Activated T-cell treated with anti-CD3 and anti-CD28 coated beads, Interleukin-2, amount 50 U/mL, for 48 hours (primary cell): Measurements from ENCODE around the gene WHAMM.
A peak's percentile ranks its signal among the peaks of the same experiment; 100 is the strongest.
"Not testable (repeated sequence)": the region's sequence is repeated elsewhere in the genome, so short reads cannot be mapped to it uniquely, and the experiment has no call there.

Experiments used
- DNase-seq, 2 experiments: peaks; one replicate each; pipeline ENCODE4 v3.0.0-alpha.2; 2020

The WHAMM gene

DNA sequence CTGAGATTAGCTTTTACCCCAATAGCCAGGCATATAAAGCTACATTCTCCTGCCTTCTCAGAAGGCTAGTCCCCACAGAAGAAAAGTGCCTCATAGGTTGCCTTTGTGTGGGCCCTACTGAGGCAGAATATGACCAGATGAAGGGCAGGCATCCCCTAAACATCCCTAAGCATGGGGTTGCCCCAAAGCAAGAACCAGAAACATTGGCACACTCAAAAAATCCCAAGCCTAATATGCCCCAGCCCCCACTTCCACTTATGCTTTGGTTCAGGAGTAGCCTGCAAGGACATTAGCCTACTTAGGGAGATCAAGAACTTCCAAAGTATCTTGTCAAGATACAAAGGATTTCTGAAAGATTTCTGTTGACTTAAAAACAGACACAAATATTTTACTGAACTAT is 29.7 kb downstream of the WHAMM start:
- no peak for DNase-seq

DNA sequence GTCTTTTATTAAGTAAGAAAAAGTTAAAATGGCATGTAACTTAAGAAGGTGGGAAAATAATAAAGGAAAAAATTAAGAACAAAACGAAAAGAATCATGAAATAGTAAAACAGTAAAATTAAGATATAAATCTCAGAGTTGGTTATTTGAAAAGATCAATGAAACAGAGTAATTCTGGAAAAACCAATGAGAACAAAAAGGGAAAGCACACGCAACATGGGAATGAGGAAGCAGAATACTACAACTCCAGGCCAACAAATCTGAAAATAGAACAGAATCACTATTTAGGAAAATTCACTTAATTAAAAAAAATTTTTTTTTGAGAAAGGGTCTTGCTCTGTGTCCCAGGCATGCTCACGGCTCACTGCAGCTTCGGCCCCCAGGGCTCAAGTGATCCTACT is 30.7 kb downstream of the WHAMM start:
- no peak for DNase-seq

DNA sequence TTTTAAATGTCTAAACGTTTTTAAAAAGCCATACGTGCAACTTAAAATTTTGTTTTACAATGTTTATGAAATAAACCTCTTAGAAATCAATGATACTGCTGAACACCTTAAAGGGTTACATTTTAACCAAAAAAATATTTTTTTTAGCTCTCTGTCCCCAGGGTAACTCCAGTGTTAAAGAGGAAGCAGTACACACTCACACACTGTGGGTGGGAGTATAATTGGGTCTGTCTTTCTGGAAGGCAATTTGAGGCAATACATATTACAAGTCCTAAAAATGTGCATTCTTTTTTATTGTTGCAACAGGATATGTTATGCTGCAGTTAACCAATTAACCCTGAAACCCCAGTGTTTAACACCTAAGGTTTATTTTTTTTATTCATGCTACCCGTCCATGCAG is 34.1 kb downstream of the WHAMM start:
- no peak for DNase-seq

DNA sequence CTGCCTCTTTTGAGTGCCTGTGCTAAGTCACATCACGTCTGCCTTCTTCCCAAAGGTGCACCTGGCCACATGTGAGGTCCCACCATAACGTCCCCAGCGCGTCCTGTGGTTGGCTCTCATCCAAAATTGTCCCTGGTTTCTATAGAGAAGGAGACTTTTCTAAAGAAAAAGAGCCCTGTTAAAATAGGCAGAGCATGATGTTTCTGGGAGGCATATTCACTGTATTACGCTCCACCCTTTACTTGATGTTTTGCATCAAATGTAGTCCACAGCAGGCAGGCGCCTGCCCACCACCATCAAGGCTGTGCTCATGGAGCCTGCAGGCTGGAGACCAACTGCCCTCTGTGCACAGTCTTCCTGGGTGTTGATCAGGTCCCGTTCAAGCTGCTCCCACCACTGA is 36.3 kb downstream of the WHAMM start:
- DNase-seq: no peak

DNA sequence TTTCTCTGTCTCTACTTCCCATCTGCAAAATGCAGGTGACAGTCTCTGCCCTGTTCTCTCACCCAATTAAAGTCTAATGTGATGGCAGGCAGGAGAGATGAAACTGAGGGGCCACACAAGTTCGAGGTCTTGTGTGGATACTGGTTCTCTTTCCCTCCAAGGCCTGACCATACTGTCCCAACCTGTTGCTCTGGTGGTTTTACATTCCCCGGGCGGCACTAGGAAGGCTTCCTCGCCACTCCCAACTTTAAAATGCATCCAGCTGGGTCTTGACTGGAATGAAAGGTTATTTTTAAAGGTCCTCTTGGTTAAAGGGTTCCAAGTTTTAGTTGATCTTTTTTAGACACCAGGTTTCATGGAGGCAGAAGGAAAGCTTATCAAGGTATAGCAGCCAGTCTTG is 37.2 kb downstream of the WHAMM start:
- DNase-seq: no peak

DNA sequence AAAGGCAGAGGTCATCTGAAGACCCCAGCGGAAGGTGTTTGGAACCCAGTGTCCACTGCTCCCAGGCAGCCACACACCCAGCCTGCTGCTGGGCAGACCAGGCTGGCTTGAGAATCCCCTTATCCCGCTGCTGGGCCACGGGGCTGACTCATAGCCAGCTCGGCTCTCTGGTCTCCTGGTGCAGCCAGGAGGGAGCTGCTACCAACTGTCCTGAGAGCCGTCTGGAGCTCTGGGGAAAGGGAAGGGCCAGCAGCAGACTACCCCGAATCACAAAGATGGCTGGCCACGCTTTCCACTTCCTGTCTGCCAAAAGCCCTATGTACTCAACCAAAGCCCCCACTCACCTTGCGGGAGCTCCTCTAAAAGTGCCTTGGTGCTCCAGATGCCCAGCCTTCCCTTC is 38.3 kb downstream of the WHAMM start:
- no peak for DNase-seq

DNA sequence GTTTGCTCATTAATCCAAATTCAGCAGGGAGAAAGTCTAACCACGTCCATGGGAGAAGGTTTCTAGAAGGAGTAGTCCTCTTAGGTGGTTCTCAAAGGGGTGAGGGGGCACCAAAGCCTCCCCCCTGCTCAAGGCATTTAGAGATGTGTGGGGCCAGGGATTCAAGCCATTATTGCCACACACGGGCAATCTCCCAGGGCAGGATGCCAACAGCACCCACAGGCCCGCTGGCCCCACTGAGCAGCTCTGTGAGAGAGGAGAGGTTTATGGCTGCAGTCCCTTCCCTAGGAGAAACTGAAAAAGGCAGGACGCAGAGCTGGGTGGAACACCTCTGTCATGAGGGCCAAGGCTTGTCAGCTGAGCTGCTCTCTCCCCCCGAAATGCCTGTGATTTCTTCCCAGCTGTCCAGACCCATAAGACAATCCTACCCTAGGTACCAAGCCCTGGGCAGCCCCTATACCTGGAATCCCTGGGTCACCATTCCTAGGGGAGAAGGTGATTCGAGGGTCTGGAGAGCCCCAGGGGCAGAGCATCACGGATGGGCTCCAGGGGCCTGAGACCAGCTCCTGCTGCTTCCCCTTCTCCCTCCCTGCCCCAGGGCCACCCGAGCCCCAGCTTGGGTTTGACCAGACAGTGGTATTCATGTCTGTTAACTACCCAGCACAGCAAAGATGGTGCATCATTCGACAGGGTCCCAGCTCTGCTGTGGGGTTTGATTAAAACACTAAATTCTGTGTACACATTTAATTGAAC is 39.0 kb downstream of the WHAMM start:
- no peak for DNase-seq

DNA sequence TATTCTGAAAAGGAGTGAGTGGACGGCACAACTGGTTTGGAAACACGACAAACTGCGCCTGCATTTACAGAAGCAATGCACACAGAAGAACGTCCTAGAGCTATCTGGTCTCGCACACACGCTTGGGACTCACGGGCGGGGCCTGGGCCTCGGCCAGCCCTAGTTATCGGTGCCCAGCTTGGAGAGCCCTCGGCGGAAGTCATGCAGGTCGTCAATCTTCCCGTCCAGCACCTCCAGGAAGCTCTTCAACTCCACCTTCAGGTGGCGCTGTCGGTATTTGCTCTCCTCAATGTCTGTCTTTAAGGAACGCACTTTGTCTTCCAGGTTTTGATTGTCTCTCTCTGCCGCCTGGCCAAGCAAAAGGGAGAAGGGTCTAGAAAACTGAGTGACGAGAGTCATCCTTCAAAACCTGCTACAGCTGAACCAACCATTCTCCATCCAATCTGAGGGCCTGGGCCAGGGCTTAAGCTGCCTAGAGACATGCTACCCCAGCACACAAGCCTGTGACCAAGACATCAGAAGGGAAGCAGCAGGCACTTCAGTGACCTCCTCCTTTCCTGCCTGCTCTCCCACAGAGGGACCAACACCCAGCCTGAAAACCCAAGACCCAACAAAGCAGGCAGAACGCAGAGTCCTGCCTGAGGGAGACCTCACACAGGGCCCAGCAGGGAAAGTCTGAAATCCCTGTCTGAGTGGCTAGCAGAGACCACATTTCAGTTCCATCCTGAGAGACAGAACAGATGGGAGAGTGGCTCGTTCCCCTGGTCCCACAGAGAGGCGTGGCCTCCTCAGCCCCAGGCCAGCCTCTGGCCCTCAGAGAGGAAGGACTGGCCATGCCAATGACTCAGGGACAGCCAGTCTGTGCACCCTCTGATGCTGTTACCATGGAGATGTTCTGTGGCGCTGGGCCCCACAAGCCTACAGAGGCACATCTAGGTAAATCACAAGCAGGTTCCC is 40.4 kb downstream of the WHAMM start:
- peak; percentile 65 to 71 for DNase-seq

DNA sequence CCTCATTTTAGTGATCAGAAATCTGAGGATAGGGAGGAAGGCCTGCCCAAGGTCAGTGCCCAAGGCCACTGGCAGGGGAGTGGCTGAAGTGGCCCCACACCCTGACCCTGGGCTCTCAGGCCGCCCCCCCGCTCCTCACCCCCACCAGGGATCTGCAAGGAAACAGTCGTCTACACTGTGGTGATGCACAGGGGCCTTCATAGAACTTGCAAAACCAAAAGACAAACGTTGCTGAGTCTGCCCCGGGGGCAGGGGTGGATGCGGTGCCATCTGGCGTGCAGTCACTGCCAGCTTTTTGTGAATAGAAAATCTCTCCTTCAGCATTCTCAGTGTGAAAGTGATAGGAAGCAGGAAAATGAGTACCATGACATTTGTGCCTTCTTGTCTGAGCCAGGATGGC is 41.3 kb downstream of the WHAMM start:
- DNase-seq: no peak

DNA sequence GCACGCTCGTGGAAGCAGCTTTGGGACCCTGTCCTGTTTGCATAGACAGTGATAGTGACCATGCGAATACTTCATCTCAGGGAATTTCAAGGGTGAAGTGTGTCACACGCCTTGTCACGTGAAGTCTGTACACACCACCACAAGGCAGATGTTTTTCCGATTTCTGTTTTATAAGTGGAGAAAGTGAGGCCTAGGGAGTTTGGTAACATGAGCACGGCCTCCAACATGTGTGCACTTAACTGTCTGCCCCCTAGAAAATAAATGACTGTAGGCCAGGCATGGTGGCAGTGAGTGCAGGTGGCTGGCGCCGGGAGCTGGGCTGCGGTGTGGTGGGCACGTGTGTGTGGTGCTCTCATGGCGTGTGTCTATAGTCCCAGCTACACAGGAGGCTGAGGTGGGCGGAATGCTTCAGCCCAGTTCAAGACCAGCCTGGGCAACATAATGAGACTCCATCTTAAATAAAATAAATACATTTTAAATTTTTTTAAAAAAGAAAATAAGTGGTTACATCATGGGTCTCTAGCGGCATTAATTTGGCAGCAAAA is 42.0 kb downstream of the WHAMM start:
- no peak for DNase-seq

DNA sequence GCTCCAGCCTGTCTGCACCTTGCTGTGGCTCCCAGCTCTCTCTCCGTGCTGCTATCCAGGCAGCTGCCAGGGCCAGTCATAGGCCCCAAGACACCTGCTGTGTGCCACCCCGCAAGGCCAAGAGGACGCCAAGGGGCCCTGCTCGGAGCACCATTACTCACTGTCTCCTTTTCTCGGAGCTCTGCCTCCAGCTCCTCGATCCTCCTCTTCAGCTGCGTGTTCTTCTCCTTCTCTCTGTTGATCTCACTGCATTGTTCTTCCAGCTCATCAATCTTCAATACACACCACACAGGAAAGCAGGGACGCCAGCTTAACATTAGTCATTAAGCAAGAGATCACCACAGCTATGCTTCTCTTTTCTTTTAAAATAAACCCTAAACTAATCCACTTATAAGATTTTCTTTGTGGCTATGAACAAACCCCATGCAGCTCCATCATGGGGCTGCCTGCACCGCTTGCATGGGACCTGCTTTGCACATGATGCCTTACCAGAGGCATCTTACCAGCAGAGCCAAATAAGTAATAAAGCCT is 42.6 kb downstream of the WHAMM start:
- DNase-seq: no peak

DNA sequence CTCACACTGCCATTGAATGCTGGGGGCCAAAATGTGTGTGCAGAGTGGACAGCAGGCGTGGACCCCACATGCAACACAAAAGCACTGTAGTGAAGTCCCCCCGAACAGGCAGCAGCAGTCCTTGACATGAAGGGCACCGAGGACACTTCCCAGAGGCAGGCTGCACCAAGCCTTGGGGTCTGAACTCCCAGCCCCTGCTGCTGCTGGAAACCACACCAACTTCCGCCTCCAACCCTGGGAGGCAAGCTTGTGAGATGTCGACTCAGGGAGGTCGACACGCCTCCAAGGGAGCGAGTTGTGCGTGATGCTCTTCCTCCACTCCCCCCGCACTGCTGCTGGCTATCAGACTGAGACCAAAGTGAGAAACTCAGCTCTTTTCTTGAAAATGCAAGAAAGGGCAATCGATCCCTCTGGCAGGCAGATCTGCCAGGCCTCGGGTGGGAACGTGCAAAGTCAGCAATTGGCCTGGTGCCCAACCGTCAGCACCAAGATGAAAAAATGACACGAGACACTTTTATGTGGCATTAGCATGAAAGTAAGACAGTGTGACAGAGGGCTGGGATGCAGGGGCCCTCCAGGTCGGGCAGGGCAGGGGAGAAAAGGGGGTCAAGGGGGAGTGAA is 43.6 kb downstream of the WHAMM start:
- no peak for DNase-seq

DNA sequence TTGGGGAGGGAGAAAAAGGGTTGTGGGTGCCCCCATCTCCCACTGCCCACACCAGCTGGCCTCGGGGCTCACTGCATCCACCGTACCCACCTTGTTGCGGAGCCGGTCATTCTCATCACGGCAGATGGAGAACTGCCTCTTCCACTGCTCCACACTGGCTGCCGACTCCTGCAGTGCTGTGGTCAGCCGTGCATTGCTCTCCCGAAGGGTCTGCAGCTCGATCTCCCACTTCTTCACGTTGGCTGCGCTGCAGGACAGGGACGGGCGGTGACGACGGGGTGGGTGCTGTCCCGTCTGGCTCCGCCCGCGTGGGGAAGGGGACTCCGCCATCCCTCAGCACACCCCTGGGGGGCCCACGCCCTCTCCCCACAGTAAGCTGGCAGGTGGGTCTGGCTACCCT is 45.1 kb downstream of the WHAMM start:
- DNase-seq: no peak

DNA sequence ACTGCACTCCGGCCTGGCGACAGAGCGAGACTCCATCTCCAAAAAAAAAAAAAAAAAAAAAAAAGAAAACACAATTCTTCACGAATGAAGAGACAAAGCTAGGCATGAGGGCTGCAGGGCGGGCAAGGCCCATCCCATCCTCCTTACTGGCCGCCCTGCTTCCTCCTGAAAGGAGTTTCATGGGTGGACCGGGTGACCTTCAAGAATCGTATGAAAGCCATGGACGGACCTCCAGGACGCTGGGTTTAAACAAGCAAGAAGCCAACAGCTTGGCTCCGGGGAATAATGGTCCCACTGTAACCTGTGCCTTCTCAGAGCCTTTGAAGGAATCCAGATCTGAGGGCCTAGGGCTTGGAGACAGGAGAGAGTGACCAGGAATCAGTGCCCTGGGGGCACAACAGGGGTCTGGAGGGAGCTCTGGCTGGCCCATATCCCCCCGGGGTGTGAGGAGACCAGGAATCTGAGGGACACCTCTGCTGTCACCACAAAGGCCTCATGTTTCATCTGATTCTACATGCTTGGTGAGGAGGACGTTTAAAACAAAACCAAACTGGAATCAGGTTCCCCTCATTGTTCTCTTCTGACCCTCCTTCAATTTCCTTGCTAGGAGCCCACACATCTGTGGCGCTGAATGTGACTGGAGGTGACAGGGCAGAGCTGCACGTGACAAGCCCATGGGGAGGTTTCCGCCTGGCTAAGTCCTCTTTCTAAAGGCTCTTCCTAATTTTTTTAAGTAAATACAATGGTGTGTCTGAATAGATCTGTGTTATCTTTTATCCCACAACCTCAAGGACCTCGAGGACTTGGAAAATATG is 46.1 kb downstream of the WHAMM start:
- DNase-seq: no peak

DNA sequence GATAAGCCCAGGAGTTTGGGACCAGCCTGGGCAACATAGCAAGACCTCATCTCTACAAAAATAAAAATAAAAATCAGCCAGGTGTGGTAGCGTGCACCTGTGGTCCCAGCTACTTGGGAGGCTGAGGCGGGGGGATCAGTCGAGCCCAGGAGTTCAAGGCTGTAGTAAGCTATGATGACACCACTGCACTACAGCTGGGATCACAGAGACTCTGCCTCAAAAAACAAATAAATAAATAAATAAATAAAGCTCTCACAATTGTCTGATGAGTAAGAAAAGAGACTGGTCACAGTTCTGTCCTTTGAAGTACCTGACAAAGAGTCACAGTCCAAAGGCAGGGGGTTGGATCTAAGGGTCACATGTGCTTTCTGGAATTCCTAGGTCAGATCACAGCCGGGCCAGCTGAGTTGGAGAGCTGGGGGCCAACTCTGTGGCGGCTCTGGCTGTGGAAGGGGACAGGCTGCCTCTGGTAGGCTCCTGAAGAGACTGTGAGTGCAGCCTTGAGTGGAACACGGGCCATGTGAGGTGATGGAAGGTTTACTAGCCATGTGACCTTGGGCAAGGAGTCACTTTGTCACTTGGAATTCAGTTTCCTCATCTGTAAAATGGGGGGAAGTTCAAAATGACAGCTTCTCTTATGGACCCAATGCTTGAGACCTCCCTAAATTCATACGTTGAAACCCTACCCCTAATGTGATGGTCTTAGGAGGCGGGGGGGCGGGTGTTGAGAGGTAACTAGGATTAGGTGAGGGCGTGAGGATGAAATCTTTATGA is 47.2 kb downstream of the WHAMM start:
- no peak for DNase-seq

DNA sequence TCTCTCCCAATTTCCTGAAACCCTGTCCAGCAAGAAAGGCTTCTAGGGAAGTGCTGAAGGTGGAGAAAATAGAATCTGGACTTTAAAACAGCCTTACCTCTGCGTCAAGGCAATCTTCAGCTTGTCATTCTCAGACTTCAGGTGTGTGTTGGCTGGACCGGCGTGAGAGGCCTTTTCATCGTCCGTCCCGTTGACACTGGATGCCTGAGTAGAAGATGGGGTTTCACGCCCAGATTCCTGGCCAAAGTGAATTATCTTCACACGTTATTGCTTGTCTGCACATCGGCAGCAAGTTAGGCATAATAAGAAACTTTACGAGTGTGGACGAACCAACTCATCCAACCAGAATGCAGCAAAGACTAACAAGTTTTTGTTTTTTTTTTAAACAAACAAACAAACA is 49.5 kb downstream of the WHAMM start:
- no peak for DNase-seq

DNA sequence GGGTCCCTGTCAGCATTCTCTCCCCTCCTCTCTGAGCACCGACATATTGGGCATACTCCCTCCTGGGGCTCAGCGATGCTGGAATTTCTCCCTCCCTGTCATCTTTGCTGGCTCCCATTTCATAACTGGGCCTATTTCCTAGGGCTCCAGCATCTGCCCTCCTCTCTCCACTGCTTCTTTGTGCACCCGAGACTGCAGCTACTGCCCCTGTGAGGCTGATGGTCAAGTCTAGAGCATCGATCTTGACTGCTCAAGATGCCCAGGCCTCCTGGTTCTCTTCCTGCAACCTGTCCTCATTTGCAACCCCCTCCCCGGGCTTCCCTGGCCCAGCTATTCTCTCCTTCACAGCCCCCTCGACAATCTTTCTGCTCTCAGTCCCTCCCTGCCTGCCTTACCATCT is 53.5 kb downstream of the WHAMM start:
- no peak for DNase-seq

DNA sequence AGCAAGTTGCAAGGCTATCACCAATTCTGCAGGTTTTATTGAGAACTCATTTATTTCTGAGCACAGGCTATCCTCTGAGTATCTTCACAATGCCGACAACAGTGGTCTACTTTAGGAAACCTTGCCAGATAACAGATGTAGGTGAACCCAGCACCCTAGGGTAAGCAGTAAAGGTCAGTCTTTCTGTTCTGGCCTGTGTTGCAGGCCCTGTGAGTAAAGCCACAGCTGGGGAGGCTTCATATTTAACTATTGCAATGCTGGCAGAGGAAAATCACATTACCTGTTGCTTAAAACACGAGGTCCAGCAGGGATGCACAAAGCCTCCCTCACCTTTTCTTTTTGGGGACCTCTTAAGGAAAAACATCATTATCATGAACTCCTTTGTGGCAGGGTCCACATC is 55.5 kb downstream of the WHAMM start:
- DNase-seq: no peak

DNA sequence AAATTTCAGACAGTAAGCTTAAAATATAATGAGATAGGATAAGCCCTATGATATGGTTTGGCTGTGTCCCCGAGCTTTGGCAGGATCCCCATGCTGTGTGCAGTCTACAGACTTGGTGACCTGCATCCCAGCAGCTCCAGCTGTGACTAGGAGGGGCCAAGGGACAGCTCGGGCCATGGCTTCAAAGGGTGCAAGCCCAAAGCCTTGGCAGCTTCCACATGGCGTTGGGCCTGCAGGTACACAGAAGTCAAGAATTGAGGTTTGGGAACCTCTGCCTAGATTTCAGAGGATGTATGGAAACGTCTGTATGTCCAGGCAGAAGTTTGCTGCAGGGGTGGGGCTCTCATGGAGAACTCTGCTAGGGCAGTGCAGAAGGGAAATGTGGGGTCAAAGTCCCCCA is 56.2 kb downstream of the WHAMM start:
- not testable (repeated sequence) for DNase-seq

DNA sequence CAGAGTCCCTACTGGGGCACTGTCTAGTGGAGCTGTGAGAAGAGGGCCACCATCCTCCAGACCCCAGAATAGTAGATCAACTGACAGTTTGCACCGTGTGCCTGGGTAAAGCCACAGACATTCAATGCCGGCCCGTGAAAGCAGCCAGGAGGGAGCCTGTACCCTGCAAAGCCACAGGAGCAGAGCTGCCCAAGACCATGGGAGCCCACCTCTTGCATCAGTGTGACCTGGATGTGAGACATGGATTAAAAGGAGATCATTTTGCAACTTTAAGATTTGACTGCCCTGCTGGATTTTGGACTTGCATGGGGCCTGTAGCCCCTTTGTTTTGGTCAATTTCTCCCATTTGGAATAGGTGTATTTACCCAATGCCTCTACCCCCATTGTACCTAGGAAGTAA is 56.6 kb downstream of the WHAMM start:
- DNase-seq: not testable (repeated sequence)

DNA sequence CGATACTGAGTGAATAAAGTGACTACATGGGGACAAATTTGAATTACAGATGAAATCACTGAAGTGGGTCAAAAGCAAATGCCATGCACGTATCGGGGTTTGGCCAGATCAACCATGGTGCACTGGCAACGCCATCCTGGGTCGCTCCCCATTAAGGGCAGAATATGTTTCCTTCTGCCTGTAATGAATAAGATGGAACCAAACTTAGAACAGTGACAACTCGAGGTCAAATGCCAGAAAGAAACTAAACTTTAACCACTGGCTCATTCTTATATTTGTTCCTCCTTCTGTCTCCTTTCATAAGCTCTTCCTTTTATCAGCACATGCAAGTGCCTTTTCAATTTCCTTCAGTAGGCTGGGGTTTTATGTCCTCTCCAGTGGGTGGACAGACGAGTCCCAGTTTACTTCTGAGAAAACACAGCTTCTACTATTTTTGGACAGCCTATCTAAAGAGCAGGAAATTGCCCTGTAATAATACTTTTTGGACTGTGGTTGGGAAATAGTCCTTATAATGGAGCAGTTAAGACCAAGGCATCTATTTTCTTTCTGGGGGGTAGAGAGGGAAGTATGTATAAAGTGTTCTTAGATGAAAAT is 61.4 kb downstream of the WHAMM start:
- no peak for DNase-seq
